K562 (cell line): Measurements from ENCODE around the gene COL7A1.

ENCODE experiments used
- BCL6 ChIP-seq: fragments of 250-450 bp; sonication (Bioruptor Pico); IDR thresholded peaks from 2 replicates; pipeline ENCODE4 v1.4.0; 2020
- HSF4 ChIP-seq: fragments of 250-450 bp; sonication (Bioruptor Pico); IDR thresholded peaks from 2 replicates; pipeline ENCODE4 v2.1.2; 2022; ENCODE audit warnings: mild to moderate bottlenecking, moderate library complexity, borderline replicate concordance
- JUNB ChIP-seq: fragments of 450-650 bp; formaldehyde crosslinking; conservative IDR thresholded peaks from 2 replicates; pipeline ENCODE4 v1.4.0; 2020; ENCODE audit warnings: mild to moderate bottlenecking
- MAZ ChIP-seq, 2 experiments: fragments of 450-650 bp in 1 of 2; sonication (generic) in 1 of 2; formaldehyde crosslinking; IDR thresholded peaks in 1 of 2; conservative IDR thresholded peaks in 1 of 2; 2 replicates each; pipeline versions ENCODE4 v1.4.0 to v1.5.0; 2020; ENCODE audit warnings: mild to moderate bottlenecking in 1 of 2, missing genetic modification reagents in 1 of 2
- NR3C1 ChIP-seq: sonication (generic); formaldehyde crosslinking; IDR thresholded peaks from 2 replicates; pipeline ENCODE4 v1.8.1; 2022; ENCODE audit warnings: missing genetic modification reagents
- PHF20 ChIP-seq: fragments of 450-650 bp; IDR thresholded peaks from 2 replicates; pipeline ENCODE4 v1.6.1; 2018; ENCODE audit not compliant: partially characterized antibody
- POLR2A ChIP-seq: fragments of 450-650 bp; conservative IDR thresholded peaks from 2 replicates; pipeline ENCODE4 v1.6.1; 2016
- POLR2AphosphoS5 ChIP-seq: IDR thresholded peaks from 2 replicates; pipeline ENCODE4 v1.6.1; 2011; ENCODE audit warnings: mild to moderate bottlenecking, low read depth, low read length, moderate library complexity; ENCODE audit not compliant: control insufficient read depth, insufficient read depth
- RAD21 ChIP-seq, 2 experiments: fragments of 250-450 bp in 1 of 2; fragments of 450-650 bp in 1 of 2; sonication (Bioruptor Pico) in 1 of 2; formaldehyde crosslinking in 1 of 2; IDR thresholded peaks in 1 of 2; conservative IDR thresholded peaks in 1 of 2; 2 replicates each; pipeline versions ENCODE4 v1.4.0 to v1.8.0; 2020 to 2022; ENCODE audit warnings: mild to moderate bottlenecking in 2 of 2, moderate library complexity in 1 of 2
- SMC3 ChIP-seq: conservative IDR thresholded peaks from 2 replicates; pipeline ENCODE4 v1.6.1; 2011; ENCODE audit warnings: low read depth, low read length, improper control_type of control experiment; ENCODE audit not compliant: insufficient read depth
- TAF1 ChIP-seq: IDR thresholded peaks from 2 replicates; pipeline ENCODE4 v1.6.1; 2011; ENCODE audit warnings: mild to moderate bottlenecking, low read length, moderate library complexity; ENCODE audit not compliant: insufficient read depth, control insufficient read depth, severe bottlenecking; ENCODE audit errors: extremely low read depth
- ZNF282 ChIP-seq: sonication (generic); formaldehyde crosslinking; IDR thresholded peaks from 2 replicates; pipeline ENCODE4 v1.8.1; 2023; ENCODE audit warnings: missing genetic modification reagents
- TF ChIP-seq, protein P1 (sequence below), 3 experiments: IDR thresholded peaks in 2 of 3; conservative IDR thresholded peaks in 1 of 3; 2 replicates each; pipeline ENCODE4 v1.5.1; 2011 to 2012; ENCODE audit warnings: low read length in 3 of 3, mild to moderate bottlenecking in 3 of 3, control low read depth in 2 of 3, improper control_type of control experiment in 1 of 3, inconsistent platforms in 1 of 3, low read depth in 1 of 3, mixed read lengths in 1 of 3, moderate library complexity in 1 of 3; ENCODE audit not compliant: insufficient read depth in 2 of 3
- TF ChIP-seq, protein P2 (sequence below): sonication (generic); formaldehyde crosslinking; IDR thresholded peaks from 2 replicates; pipeline ENCODE4 v1.9.0; 2022; ENCODE audit warnings: mild to moderate bottlenecking, missing genetic modification reagents

DNA sequence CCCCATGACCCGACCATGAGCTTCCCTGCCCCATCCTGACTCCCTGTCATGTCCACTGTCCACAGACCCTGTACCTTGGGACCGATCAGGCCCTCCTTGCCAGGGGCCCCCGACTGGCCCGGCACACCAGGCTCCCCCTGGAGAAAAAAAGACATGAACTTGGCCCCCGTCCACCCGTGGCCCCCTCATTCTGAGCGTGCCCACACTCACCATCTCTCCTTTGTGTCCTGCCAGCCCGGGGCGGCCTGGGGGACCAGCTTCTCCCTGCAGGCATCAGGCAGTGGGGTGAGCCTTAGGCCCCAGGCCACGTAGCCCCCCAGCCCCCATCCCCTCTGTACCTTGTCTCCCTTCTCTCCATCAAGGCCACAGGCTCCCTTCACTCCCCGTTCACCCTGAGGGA, 27.6 kb downstream of the COL7A1 start:
- TF ChIP-seq JUNB (CRISPR knock-in tag): no peak
- TF ChIP-seq MAZ (CRISPR knock-in tag; conservative IDR thresholded peaks at IDR 0.05 in 1 of 2, IDR thresholded peaks at IDR 0.05 in 1 of 2): no peak
- no peak for TF ChIP-seq POLR2A
- TF ChIP-seq TAF1: no peak
- no peak for TF ChIP-seq RAD21 (CRISPR knock-in tag; conservative IDR thresholded peaks at IDR 0.05 in 1 of 2, IDR thresholded peaks at IDR 0.05 in 1 of 2)
- no peak for TF ChIP-seq SMC3
- TF ChIP-seq ZNF282: no peak
- TF ChIP-seq BCL6 (CRISPR knock-in tag): no peak
- TF ChIP-seq, protein P1, sequence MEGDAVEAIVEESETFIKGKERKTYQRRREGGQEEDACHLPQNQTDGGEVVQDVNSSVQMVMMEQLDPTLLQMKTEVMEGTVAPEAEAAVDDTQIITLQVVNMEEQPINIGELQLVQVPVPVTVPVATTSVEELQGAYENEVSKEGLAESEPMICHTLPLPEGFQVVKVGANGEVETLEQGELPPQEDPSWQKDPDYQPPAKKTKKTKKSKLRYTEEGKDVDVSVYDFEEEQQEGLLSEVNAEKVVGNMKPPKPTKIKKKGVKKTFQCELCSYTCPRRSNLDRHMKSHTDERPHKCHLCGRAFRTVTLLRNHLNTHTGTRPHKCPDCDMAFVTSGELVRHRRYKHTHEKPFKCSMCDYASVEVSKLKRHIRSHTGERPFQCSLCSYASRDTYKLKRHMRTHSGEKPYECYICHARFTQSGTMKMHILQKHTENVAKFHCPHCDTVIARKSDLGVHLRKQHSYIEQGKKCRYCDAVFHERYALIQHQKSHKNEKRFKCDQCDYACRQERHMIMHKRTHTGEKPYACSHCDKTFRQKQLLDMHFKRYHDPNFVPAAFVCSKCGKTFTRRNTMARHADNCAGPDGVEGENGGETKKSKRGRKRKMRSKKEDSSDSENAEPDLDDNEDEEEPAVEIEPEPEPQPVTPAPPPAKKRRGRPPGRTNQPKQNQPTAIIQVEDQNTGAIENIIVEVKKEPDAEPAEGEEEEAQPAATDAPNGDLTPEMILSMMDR (IDR thresholded peaks at IDR 0.05 in 2 of 3, conservative IDR thresholded peaks at IDR 0.05 in 1 of 3; ENCODE audit: insufficient read depth in 2 of 3, low read depth in 1 of 3, low read length in 3 of 3): no peak
- no peak for TF ChIP-seq NR3C1 (CRISPR knock-in tag)
- TF ChIP-seq, protein P2, sequence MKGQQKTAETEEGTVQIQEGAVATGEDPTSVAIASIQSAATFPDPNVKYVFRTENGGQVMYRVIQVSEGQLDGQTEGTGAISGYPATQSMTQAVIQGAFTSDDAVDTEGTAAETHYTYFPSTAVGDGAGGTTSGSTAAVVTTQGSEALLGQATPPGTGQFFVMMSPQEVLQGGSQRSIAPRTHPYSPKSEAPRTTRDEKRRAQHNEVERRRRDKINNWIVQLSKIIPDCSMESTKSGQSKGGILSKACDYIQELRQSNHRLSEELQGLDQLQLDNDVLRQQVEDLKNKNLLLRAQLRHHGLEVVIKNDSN (CRISPR knock-in tag): no peak
- TF ChIP-seq PHF20: no peak
- TF ChIP-seq HSF4 (CRISPR knock-in tag): no peak
- TF ChIP-seq POLR2AphosphoS5: no peak
